ENCODE data around the gene GNB1L.

GNB1L gene, protein sequence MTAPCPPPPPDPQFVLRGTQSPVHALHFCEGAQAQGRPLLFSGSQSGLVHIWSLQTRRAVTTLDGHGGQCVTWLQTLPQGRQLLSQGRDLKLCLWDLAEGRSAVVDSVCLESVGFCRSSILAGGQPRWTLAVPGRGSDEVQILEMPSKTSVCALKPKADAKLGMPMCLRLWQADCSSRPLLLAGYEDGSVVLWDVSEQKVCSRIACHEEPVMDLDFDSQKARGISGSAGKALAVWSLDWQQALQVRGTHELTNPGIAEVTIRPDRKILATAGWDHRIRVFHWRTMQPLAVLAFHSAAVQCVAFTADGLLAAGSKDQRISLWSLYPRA

DNA sequence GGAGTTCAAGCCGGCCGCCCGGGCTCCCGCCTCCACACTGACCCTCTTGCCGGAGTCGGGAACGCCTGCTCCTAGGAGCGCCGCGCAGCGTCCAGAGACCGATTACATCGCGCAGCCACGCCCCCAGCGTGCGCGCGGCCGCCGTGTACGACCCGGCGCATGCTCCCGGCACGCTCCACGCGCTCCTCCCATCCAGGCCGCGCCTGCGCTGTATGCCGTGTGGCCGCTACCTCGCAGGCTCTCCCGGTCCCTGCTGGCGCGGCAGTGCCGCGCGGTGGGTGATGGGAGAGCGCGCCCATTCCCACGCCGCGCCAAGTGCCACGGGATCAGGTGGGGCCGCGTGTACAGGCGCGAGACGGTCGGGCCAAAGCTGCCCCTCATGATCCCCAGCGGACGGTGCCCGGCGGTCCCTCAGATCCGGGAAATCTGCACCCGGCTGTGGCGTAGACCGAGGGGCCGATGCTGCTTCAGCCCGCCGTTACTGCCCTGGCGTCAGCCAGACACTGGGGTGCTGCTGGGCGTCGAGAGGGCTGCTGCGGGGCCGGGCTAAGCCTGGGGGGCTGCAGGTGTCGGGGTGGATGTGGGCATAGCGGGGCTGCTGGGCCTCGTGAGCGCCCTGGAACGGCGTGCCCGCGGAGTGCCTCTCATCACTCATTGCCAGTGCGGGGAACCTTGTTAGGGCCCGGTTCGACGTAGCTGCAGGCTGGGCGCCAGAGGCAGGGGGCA, at the start of gene GNB1L, which contains the start of gene RTL10:
TSS of gene GNB1L (minus strand) at position 97 of the 726 bp plus-strand sequence. CDS start 33,519 bp downstream, outside the sequence.
TSS of gene RTL10 (minus strand) at position 97 of the 726 bp plus-strand sequence. CDS start 2,613 bp downstream, outside the sequence.
- DNase-seq: peak; percentile 92 to 94

DNA sequence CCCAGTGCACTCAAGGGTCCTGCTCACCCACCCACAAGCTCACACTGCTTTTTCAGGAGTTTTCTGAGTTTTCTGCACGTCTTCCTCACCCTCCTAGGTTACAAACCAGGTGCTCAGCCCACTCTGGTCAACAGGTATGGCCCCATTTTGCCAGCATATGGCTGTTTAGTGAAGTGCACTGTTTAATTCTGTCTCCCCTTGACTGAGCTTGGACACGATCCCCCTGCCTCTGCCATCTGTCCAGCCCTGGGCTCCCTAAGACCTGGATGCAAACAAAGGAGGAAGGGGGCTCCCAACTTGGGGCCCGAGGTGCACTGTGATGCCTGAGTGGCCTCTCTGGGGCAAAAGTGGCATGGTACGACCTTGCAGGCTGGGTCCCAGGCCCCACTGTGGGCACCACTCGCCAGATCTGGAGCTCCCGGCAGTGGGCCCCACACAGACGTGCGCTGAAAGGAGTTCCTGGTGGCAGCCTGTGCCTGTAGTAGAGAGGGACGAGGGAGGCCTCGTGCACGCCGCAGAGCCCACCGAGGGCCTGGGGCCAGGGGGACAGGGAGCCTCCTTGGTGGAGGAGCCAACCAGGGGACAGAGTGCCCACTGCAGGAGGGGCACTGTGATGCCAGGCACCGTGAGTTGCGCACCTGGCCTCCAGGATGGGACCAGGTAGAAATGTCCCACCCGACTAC, 49.6 kb upstream of the GNB1L start:
- no peak for DNase-seq

DNA sequence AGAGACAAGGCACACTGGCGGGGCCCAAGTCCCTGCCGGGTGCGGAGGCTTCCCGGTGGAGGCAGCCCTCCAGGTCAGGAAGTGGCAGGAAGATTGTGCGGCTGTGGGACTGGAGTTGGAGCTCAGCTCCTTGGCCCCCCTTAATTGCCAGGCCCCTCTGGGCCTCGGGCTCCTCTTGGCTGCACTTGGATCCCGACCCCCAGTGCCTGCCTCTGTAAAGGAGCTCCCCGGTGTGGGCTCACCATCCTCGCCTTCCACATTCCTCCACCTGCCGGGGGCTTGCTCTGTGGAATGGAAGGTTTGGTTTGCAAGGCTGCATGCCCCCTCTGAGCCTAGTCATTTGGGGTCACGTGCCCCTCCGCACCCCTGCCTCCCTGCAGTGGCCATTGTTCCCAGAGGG, 48.8 kb upstream of the GNB1L start:
- DNase-seq: no peak

- DNase-seq: no peak
Measured at GRCh38 chr22:19903031-19903430, 48.4 kb upstream of the GNB1L start.

DNA sequence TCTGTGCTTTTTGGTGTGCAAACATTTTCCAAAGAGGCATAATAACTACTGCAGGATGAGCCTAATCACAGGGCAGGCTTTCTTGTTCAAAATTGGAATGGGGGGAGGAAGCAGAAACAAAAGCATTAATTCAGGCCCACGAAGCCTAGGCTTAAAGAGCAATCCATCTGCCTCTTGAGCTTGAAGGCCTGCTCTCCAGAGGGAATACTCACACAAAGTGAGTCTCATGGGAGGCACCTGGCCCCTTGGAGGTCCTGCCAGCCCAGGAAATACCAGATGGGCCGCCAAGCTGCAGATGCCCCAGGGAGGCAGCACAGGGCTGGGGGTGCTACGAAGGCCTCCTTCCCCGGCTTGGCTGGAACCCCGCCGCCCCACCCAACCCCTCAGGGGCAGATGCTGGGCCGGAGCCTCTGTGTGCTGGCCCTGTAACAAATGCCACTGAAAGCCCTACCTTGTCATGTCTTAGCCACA, 47.6 kb upstream of the GNB1L start:
- no peak for DNase-seq

- DNase-seq: no peak
Measured at GRCh38 chr22:19901577-19902244, 47.0 kb upstream of the GNB1L start.

DNA sequence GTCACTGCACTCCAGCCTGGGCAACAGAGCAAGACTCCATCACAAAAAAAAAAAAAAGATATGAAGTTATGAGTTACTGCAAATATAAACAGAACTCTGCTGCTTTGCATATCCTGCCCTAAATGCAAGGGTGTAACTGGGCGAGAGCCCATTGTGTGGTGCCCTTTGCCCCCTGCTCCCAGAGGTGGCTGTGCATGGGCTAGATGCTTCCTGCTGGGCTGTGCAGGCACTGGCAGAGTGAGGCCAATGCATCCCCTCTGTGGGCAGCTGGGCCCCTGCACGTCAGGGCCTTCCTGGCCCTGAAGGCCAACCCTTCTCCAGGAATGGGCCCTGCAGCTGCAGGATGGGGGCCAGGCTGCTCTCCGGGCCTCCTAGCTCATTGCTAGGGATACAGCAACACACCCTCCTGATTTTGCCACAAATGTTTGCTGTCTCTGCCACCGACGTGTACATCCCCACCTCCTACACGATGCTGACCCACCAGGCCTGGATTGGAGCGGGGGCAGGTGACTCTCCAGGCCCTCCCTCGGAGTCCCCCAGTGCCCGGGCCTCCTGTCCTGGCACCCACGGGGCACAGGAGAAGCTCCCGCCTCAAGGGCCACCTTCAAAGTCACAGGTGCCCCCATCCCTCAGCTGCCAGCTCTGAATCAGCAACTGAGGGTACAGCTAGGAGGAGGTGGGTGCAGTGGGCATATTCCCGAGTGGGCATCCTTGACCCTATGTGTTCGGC, 46.2 kb upstream of the GNB1L start:
- no peak for DNase-seq

GRCh38 chr22:19898831-19899567, 44.3 kb upstream of the GNB1L start:
- DNase-seq: no peak

GRCh38 chr22:19898145-19898544, 43.5 kb upstream of the GNB1L start:
- DNase-seq: no peak

DNA sequence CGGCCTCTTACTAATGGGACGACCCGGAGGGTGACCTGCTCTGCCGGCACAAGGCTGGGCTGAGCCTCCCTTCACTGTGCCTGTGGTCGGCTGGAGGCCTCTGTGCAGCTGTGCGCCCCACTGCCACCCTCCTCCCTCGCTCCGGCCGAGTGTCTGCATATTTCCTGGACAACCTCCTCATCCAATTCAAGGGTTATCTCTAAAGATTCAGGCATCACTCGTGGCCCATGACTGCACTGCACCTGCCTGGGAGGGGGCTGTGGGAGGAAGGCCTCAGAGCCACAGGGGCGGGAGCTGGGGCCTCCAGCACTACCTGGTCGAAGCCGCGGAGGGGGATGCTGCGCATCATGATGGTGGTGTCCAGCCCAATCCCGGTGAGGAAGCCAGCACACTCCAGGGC, 43.1 kb upstream of the GNB1L start:
- no peak for DNase-seq

- DNase-seq: no peak
Measured at GRCh38 chr22:19896665-19897355, 42.1 kb upstream of the GNB1L start.

- no peak for DNase-seq
Measured at GRCh38 chr22:19895160-19895849, 40.6 kb upstream of the GNB1L start.

- no peak for DNase-seq
Measured at GRCh38 chr22:19893363-19893762, 38.7 kb upstream of the GNB1L start.

GRCh38 chr22:19892925-19893324, 38.3 kb upstream of the GNB1L start:
- no peak for DNase-seq

GRCh38 chr22:19892257-19892879, 37.7 kb upstream of the GNB1L start:
- peak; percentile 42 to 50 for DNase-seq

GRCh38 chr22:19891317-19892256, 36.9 kb upstream of the GNB1L start:
- DNase-seq: peak; percentile 86 to 90

DNA sequence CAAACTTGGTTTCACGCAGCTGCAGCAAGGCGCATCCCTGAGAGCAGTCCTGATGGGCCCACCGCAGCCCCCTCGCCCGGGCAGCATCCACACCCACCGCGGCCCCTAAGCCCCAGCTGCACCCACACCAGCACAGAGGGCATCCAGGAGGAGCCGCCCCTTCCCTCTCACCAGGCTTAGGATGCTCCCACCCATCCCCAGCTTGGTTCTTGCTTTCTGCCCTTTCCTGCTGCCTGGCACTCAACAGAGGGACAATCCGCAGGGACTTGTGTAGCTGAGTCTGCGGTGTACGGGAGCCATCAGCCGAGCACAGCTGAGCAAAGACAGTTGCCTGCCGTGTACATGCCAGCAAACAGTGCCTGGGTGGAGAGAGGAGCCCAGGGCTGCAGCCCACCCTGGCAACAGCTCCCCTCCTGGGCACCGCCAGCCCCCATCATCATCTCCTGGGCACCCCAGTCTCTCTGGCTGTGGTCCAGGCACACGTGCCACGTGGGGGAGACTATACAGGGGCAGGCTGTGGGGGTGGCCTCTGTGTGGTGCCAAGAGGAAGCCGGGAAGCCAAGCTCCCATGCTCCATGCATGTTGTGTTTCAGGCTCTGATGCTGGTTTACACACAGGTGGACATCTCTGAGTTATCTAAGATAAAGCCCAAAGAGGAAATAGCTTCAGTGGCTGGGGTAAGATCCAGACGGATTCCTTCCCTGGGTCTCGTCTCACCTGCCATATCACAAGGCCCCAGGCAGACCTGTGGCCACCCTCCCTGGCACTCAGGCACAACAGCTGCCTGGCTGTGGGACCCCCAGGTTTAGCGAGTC, 36.0 kb upstream of the GNB1L start:
- no peak for DNase-seq

GRCh38 chr22:19889951-19890350, 35.3 kb upstream of the GNB1L start:
- DNase-seq: peak; percentile 28 to 34

Measured in activated CD4-positive, alpha-beta T cell treated with anti-CD3 and anti-CD28 coated beads, Interleukin-2, amount 50 U/mL, for 4 hours (primary cell).